ENCODE results near the gene TGFBRAP1.

DNA sequence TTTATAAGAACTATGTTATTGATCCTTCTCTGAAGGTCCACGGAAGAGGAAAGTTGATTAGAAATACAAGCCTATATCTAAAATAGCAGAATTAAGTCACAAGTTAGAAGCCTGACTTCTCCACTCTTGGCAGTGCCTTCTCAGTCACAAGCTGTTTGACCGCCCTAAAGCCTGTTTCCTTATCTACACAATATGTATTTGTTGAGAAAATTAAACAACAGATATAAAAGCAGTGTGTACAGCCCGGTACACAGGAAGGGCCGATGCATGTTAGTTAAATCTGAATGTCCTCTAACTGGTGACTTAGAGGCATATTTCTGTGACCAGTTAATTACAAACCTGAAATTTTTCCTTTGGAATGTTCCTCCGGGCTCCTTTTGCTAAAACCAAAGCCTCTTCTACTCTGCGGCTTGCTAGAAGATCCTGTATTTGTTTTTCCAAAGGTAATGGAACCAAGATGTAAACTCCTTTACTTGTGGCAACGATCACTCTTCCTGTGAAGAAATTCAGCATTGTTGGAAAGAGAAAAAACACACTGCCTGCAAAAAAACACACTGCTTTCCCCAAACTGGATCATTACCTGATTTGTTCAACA is 33.4 kb downstream of the TGFBRAP1 start:
- TF ChIP-seq, protein P1, sequence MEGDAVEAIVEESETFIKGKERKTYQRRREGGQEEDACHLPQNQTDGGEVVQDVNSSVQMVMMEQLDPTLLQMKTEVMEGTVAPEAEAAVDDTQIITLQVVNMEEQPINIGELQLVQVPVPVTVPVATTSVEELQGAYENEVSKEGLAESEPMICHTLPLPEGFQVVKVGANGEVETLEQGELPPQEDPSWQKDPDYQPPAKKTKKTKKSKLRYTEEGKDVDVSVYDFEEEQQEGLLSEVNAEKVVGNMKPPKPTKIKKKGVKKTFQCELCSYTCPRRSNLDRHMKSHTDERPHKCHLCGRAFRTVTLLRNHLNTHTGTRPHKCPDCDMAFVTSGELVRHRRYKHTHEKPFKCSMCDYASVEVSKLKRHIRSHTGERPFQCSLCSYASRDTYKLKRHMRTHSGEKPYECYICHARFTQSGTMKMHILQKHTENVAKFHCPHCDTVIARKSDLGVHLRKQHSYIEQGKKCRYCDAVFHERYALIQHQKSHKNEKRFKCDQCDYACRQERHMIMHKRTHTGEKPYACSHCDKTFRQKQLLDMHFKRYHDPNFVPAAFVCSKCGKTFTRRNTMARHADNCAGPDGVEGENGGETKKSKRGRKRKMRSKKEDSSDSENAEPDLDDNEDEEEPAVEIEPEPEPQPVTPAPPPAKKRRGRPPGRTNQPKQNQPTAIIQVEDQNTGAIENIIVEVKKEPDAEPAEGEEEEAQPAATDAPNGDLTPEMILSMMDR (conservative IDR thresholded peaks at IDR 0.05), result no peak
- no peak for TF ChIP-seq EZH2 (IDR thresholded peaks at IDR 0.05; ENCODE audit: low read depth)

Data from PC-9 (cell line).